HG02840 (cell line): ENCODE results near the gene GDF15.

Source experiments
- ATAC-seq: cut with Tn5 transposase; IDR thresholded peaks from one replicate; pipeline ENCODE4 v1.9.1; 2021; ENCODE audit warnings: mild to moderate bottlenecking, moderate library complexity, moderate number of reproducible peaks; ENCODE audit not compliant: unreplicated experiment, low FRiP score

GDF15 gene

GRCh38 chr19:18417250-18418028, 31.5 kb downstream of the GDF15 start:
- ATAC-seq, result no peak

GRCh38 chr19:18418029-18418482, 32.1 kb downstream of the GDF15 start:
- no peak for ATAC-seq

DNA sequence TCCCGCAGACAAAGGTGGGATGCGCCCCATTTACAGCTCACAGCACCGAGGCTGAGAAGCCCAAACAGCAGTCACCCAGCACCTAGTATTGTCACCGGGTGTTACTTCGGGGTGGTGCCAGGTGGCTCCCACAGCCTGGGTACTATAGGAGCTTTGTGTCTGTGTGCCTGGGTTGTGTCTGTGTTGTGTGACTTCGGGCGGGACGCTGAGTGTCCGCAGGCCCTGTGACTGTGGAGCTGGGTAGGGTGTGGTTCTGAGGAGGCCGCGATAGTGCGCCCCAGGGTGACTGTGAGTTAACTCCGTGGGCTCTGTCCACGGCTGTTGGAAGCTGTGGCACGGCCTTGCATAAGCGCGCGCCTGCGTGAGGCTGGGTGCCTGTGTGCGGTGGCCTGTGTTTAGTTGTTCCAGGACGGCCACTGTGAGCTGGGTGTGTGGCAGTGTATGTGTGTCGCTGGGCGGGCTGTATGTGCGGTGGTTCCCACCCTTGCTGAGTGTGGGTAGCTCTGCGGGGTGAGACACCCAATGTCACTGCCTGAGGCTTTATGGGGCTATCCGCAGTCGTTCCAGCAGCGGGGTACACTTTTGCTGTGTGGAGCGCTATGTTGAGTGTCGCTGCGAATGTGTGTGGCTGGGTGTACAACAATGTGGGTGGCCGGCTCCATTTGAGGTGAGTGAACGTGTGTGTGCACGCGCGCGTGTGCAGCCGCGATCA, 32.7 kb downstream of the GDF15 start:
- no peak for ATAC-seq

- ATAC-seq, result no peak
These were observed 33.3 kb downstream of the GDF15 start, which contains the start of gene SSBP4 for GRCh38 chr19:18419195-18419698. TSS of gene SSBP4 (plus strand) at chr19:18419398. CDS start at chr19:18419649, 251 bp downstream.

DNA sequence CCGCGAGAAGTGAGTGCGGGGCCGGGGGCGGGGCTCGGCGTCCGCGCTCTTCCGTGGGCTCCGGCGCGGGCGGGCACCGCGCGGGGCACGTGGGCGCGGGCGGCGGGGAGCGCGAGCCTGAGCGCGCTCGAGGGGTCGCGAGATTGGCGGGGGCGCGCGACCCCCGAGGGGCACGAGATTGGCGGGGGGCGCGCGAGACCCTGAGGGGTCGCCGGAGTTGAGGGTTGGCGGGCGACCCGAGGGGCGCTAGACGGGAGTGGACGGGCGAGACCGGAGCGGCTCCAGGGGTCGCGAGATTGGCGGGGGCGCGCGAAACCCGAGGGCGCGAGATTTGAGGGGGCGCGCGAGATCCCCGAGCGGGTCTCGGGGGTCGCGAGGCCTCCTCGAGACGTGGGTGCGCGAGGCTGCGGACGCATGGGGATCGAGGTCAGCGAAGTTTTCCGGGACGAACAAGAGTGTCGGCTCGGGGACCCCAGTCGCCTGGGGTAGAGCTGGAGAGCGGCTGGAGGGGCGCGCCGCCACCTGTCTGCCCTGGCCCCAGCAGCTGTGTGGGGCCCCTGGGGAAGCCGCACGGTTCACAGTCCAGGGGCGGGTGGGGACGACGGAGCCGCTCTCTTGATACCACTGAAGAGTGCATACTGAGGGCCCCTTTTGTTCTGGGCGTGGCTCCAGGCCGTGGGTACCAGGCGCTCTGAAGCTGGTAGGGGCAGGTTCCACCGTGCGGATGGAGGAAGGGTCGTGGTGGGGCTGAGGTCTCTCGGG, 33.9 kb downstream of the GDF15 start:
- no peak for ATAC-seq

DNA sequence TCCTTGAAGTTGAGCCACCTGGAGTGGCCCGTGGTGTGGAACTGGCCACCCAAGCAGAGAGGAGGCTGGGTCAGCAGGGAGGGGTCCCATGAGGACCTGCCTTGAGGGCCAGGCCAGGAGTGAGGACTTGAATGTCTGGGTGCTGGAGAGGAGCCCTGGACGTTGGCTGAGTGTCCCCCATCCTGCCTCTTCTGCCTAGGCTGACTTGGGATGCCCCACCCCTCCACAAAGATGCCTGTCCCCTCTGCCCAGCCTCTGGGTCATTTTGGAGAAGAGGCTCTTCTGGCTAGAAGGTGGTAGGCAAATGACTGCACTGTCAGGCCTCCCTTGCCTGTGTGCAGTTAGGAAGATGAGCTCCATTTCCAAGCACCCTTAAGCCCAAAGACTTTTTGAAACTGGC, 35.0 kb downstream of the GDF15 start:
- ATAC-seq, result no peak

- no peak for ATAC-seq
These were observed 35.5 kb downstream of the GDF15 start for GRCh38 chr19:18421371-18421959.

DNA sequence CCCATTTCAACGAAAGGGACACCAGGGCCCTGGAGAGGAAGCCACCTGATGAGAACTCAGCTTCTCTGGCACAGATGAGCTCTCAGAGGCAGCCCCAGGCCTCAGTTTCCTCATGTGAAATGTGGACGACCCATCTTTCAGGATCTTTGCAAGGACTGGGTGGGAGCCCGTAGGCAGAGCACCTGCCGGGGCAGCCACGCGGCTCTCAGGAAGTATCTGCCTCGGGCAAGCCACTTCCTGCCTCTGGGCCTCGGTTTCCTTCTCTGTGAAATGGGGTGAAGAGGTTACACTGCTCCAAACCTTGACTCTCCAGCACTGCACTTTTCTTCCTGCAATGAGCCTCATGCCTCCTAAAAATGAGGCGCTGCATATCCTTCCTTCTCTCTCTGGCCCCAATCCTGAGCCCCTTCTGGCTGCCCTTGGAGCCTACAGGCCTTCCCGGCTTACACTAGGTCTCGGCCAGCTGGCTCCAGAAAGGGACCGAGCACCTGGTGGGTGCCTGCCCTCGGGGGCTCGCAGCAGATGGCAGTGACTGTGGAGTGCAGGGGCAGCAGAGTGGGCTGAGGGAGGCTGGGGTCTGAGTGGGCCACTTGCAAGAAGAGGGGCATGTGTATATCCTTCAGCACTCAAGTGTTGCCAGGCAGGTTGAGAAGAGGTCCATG, 36.7 kb downstream of the GDF15 start:
- ATAC-seq, result no peak

DNA sequence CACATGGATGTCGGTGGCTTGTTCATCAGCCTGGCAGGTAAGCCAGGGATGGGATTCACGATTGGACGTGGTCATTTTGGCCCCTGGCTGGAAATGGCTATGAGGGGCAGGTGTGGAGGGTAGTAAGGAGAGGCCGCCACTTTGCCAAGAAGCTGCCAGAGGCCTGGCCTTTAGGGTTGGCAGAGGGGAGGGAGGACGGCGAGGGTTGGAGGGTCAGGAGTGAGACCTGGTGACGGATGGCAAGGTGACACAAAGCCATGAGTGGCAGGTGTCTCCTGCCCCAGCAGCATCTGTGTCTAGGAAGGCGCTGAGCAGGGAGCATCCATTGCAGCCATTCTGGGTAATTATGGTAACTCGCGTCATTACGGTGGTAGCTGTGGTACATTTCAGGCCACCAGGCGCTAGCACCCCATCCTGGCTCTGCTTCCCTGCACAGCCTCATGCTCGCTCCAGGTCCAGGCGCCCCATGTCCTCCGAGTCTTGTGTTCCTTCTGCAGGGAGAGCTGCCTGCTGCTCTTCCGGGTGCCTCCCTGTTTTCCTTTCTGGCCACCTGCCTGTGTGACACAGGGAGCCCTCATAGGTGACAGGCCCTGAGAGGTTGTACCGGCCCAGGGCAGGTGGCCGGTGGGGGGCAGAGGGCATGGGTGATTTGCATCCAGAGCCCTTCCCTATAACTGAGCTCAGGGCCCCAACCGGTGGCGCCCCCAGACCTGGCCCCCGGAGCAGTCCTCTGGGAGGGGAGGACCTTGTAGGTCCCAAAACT, 37.5 kb downstream of the GDF15 start:
- no peak for ATAC-seq

DNA sequence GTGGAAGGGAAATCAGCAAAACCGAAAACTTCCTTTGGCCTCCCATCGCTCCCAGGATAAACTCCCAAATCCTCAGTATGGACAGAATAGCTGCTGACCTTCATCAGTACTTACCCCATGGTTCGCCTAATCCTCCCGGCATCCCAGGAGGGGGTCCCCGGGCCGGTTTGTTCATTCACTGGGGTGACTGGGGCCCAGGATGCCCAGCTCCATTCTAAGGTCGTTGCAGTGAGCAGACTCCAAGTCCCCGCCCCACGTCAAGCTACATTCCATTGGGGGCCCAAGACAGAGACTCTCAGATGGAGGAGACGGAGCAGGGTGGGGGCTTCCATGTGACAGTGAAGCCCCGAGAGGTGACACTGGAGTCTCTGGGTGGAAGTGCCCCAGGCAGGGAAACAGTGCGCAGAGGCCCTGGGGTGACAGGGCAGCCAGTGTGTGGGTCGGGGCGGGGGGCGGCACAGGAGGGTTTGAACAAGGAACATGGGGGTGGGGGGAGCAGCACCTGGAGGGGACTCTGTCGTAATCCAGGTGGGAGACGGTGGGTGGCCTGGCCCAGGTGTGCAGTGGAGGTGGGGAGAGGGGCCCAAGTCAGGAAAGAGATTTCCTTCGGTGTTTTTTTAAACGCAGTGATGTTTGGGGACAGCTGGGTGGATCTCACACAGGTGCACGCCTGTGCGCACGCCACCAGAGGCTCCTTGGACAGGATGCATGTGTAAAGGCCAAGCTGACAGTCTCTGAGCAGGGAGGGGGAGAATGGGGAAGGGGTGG, 38.3 kb downstream of the GDF15 start:
- no peak for ATAC-seq

GRCh38 chr19:18424890-18425514, 39.0 kb downstream of the GDF15 start:
- no peak for ATAC-seq

- no peak for ATAC-seq
These were observed 39.8 kb downstream of the GDF15 start for GRCh38 chr19:18425515-18426415.

DNA sequence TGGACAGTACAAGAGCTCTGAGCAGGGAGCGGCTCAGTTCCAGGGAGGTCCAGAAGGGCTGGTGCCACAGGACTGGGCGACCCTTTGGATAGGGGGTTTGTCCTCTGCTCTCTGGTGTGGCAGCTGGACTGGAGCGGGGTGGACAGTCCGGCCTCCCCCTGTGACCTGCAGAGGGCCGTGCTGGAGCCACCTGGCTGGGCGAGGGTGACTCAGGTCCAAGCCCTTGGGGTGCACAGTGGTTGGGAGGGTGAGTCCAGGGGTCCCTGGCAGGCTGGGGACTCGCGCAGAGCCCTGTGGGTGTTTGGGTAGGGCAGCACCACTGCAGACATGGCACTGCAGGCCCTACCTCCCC, 40.4 kb downstream of the GDF15 start:
- no peak for ATAC-seq

DNA sequence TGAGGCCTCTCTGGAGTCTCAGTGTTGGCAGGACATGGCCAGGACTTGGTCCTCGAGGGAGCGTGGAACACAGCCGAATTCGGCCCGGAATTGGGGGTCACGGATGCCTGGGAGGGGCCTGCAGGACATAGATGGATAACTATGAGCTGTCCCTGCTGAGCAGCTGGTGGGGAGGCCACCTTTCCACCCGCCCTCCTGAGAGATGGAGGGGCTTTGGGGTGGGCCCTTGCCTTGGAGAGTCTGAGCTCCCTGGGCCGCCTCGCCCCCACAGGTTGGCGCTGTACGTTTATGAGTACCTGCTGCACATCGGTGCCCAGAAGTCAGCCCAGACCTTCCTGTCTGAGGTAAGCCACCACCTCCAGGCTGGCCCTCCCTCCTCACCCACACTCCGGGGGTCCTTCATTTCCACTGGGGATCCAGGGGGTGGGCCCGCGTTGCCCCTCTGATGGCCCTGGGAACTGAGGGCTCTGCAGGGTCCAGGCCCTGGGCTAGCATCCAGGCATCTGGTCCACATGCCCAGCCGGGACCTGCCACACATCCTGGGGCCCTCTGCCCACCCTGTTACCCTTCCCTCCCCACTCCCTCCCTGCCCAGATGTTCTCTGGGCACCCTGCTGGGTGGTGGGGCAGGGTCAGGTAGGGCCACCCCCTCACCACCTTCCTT, 41.3 kb downstream of the GDF15 start:
- ATAC-seq, result no peak

- no peak for ATAC-seq
These were observed 41.8 kb downstream of the GDF15 start for GRCh38 chr19:18427743-18428113.

DNA sequence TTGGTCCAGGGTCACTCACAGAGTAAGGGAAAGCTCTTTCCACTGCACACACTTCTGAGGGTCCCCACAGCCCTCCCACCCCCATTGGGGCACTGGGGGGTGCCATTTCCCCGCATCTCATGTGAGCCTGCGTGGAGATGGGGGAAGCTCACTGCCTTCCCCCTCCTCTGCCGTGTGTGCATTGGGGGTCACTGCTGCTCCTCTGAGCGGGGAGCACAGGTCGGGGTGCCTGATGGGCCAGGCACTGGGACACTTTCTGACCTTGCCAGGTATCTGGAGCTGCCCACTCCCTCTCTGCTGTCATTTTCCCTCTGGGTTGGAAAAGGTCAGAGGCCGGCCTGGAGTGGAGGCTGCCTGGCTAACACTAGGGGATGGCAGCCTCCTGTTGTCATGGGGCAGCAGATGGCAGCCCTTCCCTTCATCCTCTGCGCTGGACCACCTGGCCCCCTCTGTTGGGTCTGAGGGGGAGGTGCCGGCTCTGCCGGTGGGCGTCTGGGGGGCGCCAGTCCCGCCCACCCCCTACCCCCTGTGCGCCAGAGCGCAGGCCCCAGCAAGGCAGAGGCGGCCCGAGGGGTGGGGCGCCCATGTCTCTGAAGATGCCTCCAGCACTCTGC, 42.3 kb downstream of the GDF15 start:
- ATAC-seq, result no peak
